ENCODE measurements around the gene CENATAC. TPM values are rescaled to one million over a fixed set of nuclear protein-coding genes. Genes with fewer than 3 reads are reported as not detected.
A peak's percentile ranks its signal among the peaks of the same experiment; 100 is the strongest.

Gene CENATAC
- total RNA-seq, 1 donor from 2014 or later: 59.4 TPM

- intact Hi-C loops (cut with DNase I): no loop called here
- no peak for TF ChIP-seq CTCF (IDR thresholded peaks at IDR 0.05)
- H3K9me3 ChIP-seq: no peaks in the 10 kb centered on the region
- H3K27me3 ChIP-seq: no peaks in the 10 kb centered on the region
- DNase-seq: no peak
- peaks cover 37% of the 10 kb centered on the region for H3K4me1 ChIP-seq
- no peak overlapping the region for H3K4me3 ChIP-seq
- ATAC-seq: no peak
- peak overlapping the region; percentile 24 for H3K27ac ChIP-seq
- peaks cover 48% of the 10 kb centered on the region for H3K36me3 ChIP-seq
Observed at GRCh38 chr11:119025978-119026766, 28.2 kb downstream of the CENATAC start.

DNA sequence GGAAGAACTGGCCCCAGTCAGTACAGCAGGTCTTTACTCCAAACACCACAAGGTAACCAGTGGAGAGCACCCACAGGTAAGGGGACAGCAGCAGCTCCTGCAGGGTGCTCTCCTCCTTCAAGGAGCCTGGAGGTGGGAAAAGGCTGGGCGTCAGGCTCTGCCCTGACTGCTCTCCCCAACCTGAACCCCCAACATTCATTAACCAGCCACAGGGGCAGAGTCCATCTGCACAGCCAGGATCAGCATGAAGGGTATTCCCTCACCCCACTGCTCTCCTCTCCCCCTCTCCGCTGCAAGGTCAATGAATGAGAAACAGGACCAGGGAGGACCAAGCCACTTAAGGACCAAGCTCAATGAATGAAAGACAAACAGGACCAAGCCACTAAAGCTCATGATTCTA is 29.0 kb downstream of the CENATAC start:
- Histone ChIP-seq H3K27ac (no peak overlapping the region), H3K27me3 (no peaks in the 10 kb centered on the region), H3K4me3 (no peak overlapping the region), H3K36me3 (peaks cover 40% of the 10 kb centered on the region), H3K4me1 (peaks cover 38% of the 10 kb centered on the region), H3K9me3 (no peaks in the 10 kb centered on the region)
- ATAC-seq: no peak
- TF ChIP-seq CTCF (IDR thresholded peaks at IDR 0.05): no peak
- DNase-seq: no peak
- intact Hi-C loops (cut with DNase I): no loop called here

GRCh38 chr11:119027561-119028345 is 29.8 kb downstream of the CENATAC start:
- no peak for TF ChIP-seq CTCF (IDR thresholded peaks at IDR 0.05)
- DNase-seq: no peak
- no peaks in the 10 kb centered on the region for H3K9me3 ChIP-seq
- no peak overlapping the region for H3K27ac ChIP-seq
- ATAC-seq: no peak
- H3K4me1 ChIP-seq: peaks cover 38% of the 10 kb centered on the region
- peaks cover 33% of the 10 kb centered on the region for H3K36me3 ChIP-seq
- H3K27me3 ChIP-seq: no peaks in the 10 kb centered on the region
- no peak overlapping the region for H3K4me3 ChIP-seq
- intact Hi-C loops (cut with DNase I): no loop called here

GRCh38 chr11:119028346-119029068 is 30.6 kb downstream of the CENATAC start:
- Histone ChIP-seq H3K27me3 (no peaks in the 10 kb centered on the region), H3K4me1 (peaks cover 32% of the 10 kb centered on the region), H3K27ac (peak overlapping the region; percentile 69), H3K4me3 (no peak overlapping the region), H3K9me3 (no peaks in the 10 kb centered on the region), H3K36me3 (peaks cover 25% of the 10 kb centered on the region)
- ATAC-seq (no peak), DNase-seq (no peak)
- intact Hi-C loops (cut with DNase I): no loop called here
- TF ChIP-seq CTCF (IDR thresholded peaks at IDR 0.05): no peak

- peaks cover 27% of the 10 kb centered on the region for H3K4me1 ChIP-seq
- no peaks in the 10 kb centered on the region for H3K9me3 ChIP-seq
- intact Hi-C loops (cut with DNase I): no loop called here
- peaks cover 20% of the 10 kb centered on the region for H3K36me3 ChIP-seq
- ATAC-seq: no peak
- H3K27ac ChIP-seq: peak overlapping the region; percentile 69
- DNase-seq: no peak
- H3K27me3 ChIP-seq: no peaks in the 10 kb centered on the region
- TF ChIP-seq CTCF (IDR thresholded peaks at IDR 0.05): no peak
- no peak overlapping the region for H3K4me3 ChIP-seq
Observed at GRCh38 chr11:119029069-119029339, 31.1 kb downstream of the CENATAC start.
